ENCODE data around the gene LRTM2. TPM values are rescaled to one million over a fixed set of nuclear protein-coding genes. Genes with fewer than 3 reads are reported as not detected.

Gene LRTM2
- polyA plus RNA-seq, 1 donor, result 0.13 TPM

- Histone ChIP-seq H3K4me3 (ENCODE audit: low read length) (no peak overlapping the region), H3K9me3 (ENCODE audit: control insufficient read depth, low read depth, low read length) (no peaks in the 10 kb centered on the region), H3K4me1 (ENCODE audit: control insufficient read depth, insufficient read depth, low read length) (no peaks in the 10 kb centered on the region), H3K36me3 (ENCODE audit: control insufficient read depth, insufficient read depth, low read length) (no peaks in the 10 kb centered on the region), H3K27ac (ENCODE audit: low read length) (no peak overlapping the region), H3K27me3 (ENCODE audit: control insufficient read depth, insufficient read depth, low read length) (no peaks in the 10 kb centered on the region)
- DNase-seq, result no peak
- 20% methylated on average over 1 of the region's 2 CpGs for WGBS (ENCODE audit: insufficient coverage, low lambda C conversion rate)
These were observed 36.7 kb downstream of the LRTM2 start for GRCh38 chr12:1857086-1857485.

DNA sequence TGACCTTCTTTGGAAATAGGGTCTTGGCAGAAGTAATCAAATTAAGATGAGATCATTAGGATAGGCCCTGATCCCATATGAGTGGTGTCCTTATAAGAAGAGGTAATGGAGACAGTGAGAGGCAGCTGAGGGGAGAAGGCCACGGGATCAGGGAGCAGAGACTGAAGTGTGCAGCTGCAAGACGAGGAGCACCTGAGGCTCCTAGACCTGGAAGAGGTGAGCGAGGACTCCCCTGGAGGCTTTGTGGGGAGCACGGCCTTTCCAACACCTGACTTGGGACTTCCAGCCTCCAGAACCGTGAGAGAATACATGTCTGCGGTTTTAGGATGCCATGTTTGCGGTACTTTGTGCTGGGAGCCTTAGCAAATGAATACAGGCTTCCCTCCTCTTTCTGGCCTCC, 37.5 kb downstream of the LRTM2 start:
- no peaks in the 10 kb centered on the region for H3K9me3 ChIP-seq (ENCODE audit: control insufficient read depth, low read depth, low read length)
- DNase-seq, result no peak
- no peak overlapping the region for H3K4me3 ChIP-seq (ENCODE audit: low read length)
- no peak overlapping the region for H3K27ac ChIP-seq (ENCODE audit: low read length)
- H3K36me3 ChIP-seq (ENCODE audit: control insufficient read depth, insufficient read depth, low read length), result no peaks in the 10 kb centered on the region
- H3K27me3 ChIP-seq (ENCODE audit: control insufficient read depth, insufficient read depth, low read length), result no peaks in the 10 kb centered on the region
- no peaks in the 10 kb centered on the region for H3K4me1 ChIP-seq (ENCODE audit: control insufficient read depth, insufficient read depth, low read length)
- WGBS (ENCODE audit: insufficient coverage, low lambda C conversion rate), result no CpG with 5 or more reads among the region's 7 CpGs

DNA sequence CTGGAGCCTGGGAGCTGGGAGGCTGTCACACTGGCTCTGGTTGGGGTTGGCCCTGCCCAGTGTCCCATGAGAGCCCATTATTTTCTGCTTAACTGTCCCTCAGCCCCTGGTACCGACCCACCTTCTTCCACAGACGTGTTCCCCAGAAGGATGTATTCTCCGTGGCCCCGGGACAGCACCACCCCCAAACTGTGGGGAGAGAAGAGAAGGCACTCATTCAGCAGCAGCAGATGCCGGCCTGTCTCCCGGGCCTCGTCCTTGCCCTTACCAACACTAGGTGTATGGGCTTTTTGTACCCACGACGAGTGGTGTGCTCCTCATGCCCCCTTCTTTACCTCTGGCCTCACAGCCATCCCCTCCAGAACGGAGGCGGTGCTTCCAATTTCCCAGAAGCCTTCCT, 38.1 kb downstream of the LRTM2 start:
- Histone ChIP-seq H3K27me3 (ENCODE audit: control insufficient read depth, insufficient read depth, low read length) (no peaks in the 10 kb centered on the region), H3K4me3 (ENCODE audit: low read length) (no peak overlapping the region), H3K9me3 (ENCODE audit: control insufficient read depth, low read depth, low read length) (no peaks in the 10 kb centered on the region), H3K36me3 (ENCODE audit: control insufficient read depth, insufficient read depth, low read length) (no peaks in the 10 kb centered on the region), H3K4me1 (ENCODE audit: control insufficient read depth, insufficient read depth, low read length) (no peaks in the 10 kb centered on the region), H3K27ac (ENCODE audit: low read length) (no peak overlapping the region)
- no CpG with 5 or more reads among the region's 11 CpGs for WGBS (ENCODE audit: insufficient coverage, low lambda C conversion rate)
- no peak for DNase-seq

DNA sequence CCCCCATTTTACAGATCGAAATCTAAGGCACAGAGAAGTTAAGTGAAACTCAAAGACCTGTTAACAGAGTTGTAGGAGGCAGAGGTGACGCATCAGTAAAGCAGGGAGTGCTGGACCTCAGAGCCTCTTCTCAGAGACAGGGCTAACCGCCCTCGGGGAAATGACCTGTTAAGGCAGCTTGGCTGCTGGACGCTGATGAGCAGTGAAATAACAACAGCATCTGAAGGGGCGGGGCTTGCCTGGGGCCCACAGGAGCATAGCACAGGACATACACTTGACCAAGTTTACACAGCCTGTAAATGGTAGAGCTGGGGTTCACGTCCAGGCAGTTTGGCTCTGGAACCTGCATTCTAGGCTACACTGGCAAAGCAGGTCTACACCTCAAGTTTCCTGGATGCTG, 39.3 kb downstream of the LRTM2 start:
- no peaks in the 10 kb centered on the region for H3K36me3 ChIP-seq (ENCODE audit: control insufficient read depth, insufficient read depth, low read length)
- no peak overlapping the region for H3K27ac ChIP-seq (ENCODE audit: low read length)
- H3K9me3 ChIP-seq (ENCODE audit: control insufficient read depth, low read depth, low read length), result peaks cover 3% of the 10 kb centered on the region
- H3K27me3 ChIP-seq (ENCODE audit: control insufficient read depth, insufficient read depth, low read length), result peaks cover 9% of the 10 kb centered on the region
- DNase-seq, result no peak
- H3K4me3 ChIP-seq (ENCODE audit: low read length), result no peak overlapping the region
- no peaks in the 10 kb centered on the region for H3K4me1 ChIP-seq (ENCODE audit: control insufficient read depth, insufficient read depth, low read length)
- no CpG with 5 or more reads among the region's 7 CpGs for WGBS (ENCODE audit: insufficient coverage, low lambda C conversion rate)

- H3K27ac ChIP-seq (ENCODE audit: low read length), result no peak overlapping the region
- no peaks in the 10 kb centered on the region for H3K36me3 ChIP-seq (ENCODE audit: control insufficient read depth, insufficient read depth, low read length)
- no peaks in the 10 kb centered on the region for H3K4me1 ChIP-seq (ENCODE audit: control insufficient read depth, insufficient read depth, low read length)
- no peak overlapping the region for H3K4me3 ChIP-seq (ENCODE audit: low read length)
- DNase-seq, result no peak
- peaks cover 15% of the 10 kb centered on the region for H3K27me3 ChIP-seq (ENCODE audit: control insufficient read depth, insufficient read depth, low read length)
- peaks cover 12% of the 10 kb centered on the region for H3K9me3 ChIP-seq (ENCODE audit: control insufficient read depth, low read depth, low read length)
These were observed 42.6 kb downstream of the LRTM2 start for GRCh38 chr12:1862973-1863372.

GRCh38 chr12:1863823-1864222, 43.5 kb downstream of the LRTM2 start:
- Histone ChIP-seq H3K9me3 (ENCODE audit: control insufficient read depth, low read depth, low read length) (peaks cover 12% of the 10 kb centered on the region), H3K36me3 (ENCODE audit: control insufficient read depth, insufficient read depth, low read length) (no peaks in the 10 kb centered on the region), H3K4me1 (ENCODE audit: control insufficient read depth, insufficient read depth, low read length) (no peaks in the 10 kb centered on the region), H3K27ac (ENCODE audit: low read length) (no peak overlapping the region), H3K4me3 (ENCODE audit: low read length) (no peak overlapping the region), H3K27me3 (ENCODE audit: control insufficient read depth, insufficient read depth, low read length) (peaks cover 15% of the 10 kb centered on the region)
- no CpG with 5 or more reads among the region's 16 CpGs for WGBS (ENCODE audit: insufficient coverage, low lambda C conversion rate)
- no peak for DNase-seq

DNA sequence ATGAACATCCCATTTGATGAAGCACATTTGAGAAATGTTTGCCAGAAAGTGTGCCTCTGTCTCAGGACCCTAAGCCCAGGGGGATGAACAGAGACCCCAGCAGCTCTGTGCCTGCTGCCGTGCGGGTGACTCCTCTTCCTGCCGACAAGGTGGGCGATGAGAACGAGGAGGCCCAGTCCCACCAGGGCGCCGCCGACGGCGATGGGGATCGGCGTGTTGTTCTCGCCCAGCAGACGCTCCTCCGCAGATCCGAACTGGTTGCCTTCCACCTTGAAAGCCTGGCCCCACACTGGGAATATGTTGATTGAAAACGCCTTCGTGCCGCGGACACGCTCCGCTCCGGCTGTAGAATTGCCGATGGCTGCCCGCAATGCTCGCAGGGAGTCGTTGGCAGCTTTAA, 44.1 kb downstream of the LRTM2 start:
- DNase-seq, result no peak
- H3K4me1 ChIP-seq (ENCODE audit: control insufficient read depth, insufficient read depth, low read length), result no peaks in the 10 kb centered on the region
- no peak overlapping the region for H3K4me3 ChIP-seq (ENCODE audit: low read length)
- peaks cover 15% of the 10 kb centered on the region for H3K27me3 ChIP-seq (ENCODE audit: control insufficient read depth, insufficient read depth, low read length)
- peaks cover 12% of the 10 kb centered on the region for H3K9me3 ChIP-seq (ENCODE audit: control insufficient read depth, low read depth, low read length)
- no peak overlapping the region for H3K27ac ChIP-seq (ENCODE audit: low read length)
- WGBS (ENCODE audit: insufficient coverage, low lambda C conversion rate), result no CpG with 5 or more reads among the region's 27 CpGs
- no peaks in the 10 kb centered on the region for H3K36me3 ChIP-seq (ENCODE audit: control insufficient read depth, insufficient read depth, low read length)

DNA sequence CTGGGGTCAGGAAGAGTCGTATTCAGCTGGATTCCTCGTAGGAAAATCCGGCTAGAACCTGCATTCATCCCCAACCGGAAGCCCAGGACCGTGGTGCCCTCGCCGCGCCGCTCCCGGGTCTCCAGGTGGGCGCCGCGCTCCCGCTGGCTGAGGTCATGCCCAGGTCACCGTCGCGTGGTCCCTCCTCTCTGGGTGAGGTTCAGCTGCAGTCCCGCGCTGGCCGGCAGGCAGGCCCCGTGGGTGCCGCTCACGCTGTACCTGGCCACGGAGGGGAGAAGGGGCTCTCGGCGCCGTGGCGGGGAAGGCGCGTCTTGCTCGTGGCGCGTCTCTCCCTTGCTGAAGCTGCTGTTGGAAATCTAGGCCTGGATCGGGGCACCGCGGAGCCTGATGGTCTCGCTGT, 44.5 kb downstream of the LRTM2 start:
- H3K4me1 ChIP-seq (ENCODE audit: control insufficient read depth, insufficient read depth, low read length), result no peaks in the 10 kb centered on the region
- peaks cover 12% of the 10 kb centered on the region for H3K9me3 ChIP-seq (ENCODE audit: control insufficient read depth, low read depth, low read length)
- DNase-seq, result no peak
- no peaks in the 10 kb centered on the region for H3K36me3 ChIP-seq (ENCODE audit: control insufficient read depth, insufficient read depth, low read length)
- WGBS (ENCODE audit: insufficient coverage, low lambda C conversion rate), result no CpG with 5 or more reads among the region's 37 CpGs
- peaks cover 15% of the 10 kb centered on the region for H3K27me3 ChIP-seq (ENCODE audit: control insufficient read depth, insufficient read depth, low read length)
- no peak overlapping the region for H3K27ac ChIP-seq (ENCODE audit: low read length)
- no peak overlapping the region for H3K4me3 ChIP-seq (ENCODE audit: low read length)

- H3K27me3 ChIP-seq (ENCODE audit: control insufficient read depth, insufficient read depth, low read length), result peaks cover 15% of the 10 kb centered on the region
- 57% methylated on average over 4 of the region's 32 CpGs for WGBS (ENCODE audit: insufficient coverage, low lambda C conversion rate)
- peaks cover 12% of the 10 kb centered on the region for H3K9me3 ChIP-seq (ENCODE audit: control insufficient read depth, low read depth, low read length)
- no peak overlapping the region for H3K27ac ChIP-seq (ENCODE audit: low read length)
- H3K4me3 ChIP-seq (ENCODE audit: low read length), result no peak overlapping the region
- H3K36me3 ChIP-seq (ENCODE audit: control insufficient read depth, insufficient read depth, low read length), result no peaks in the 10 kb centered on the region
- no peaks in the 10 kb centered on the region for H3K4me1 ChIP-seq (ENCODE audit: control insufficient read depth, insufficient read depth, low read length)
- DNase-seq, result no peak
These were observed 45.0 kb downstream of the LRTM2 start for GRCh38 chr12:1865284-1865866.

DNA sequence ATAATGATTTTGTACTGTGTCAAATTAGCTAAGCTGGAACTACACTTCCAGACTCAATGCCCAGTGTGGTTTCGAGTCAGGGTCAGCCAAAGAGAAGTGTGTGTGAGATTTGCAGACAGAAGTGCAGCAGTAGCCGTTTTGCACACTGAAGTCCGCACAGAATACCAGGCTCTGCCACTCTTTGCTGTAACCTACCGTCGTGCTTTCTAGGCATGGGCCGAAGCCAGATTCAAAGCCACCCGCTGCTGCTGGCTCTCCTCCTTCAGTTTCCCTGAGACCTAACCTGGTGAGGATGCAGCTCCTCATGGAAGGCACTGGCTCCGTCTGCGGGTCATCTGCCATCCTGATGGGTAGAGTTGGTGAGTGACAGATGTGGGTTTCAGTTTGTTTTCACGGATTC, 48.8 kb downstream of the LRTM2 start:
- H3K4me1 ChIP-seq (ENCODE audit: control insufficient read depth, insufficient read depth, low read length), result no peaks in the 10 kb centered on the region
- DNase-seq, result no peak
- H3K27me3 ChIP-seq (ENCODE audit: control insufficient read depth, insufficient read depth, low read length), result peaks cover 12% of the 10 kb centered on the region
- no peaks in the 10 kb centered on the region for H3K36me3 ChIP-seq (ENCODE audit: control insufficient read depth, insufficient read depth, low read length)
- 83% methylated on average over 1 of the region's 10 CpGs for WGBS (ENCODE audit: insufficient coverage, low lambda C conversion rate)
- H3K9me3 ChIP-seq (ENCODE audit: control insufficient read depth, low read depth, low read length), result peaks cover 12% of the 10 kb centered on the region
- H3K4me3 ChIP-seq (ENCODE audit: low read length), result no peak overlapping the region
- H3K27ac ChIP-seq (ENCODE audit: low read length), result no peak overlapping the region

- H3K9me3 ChIP-seq (ENCODE audit: control insufficient read depth, low read depth, low read length), result peaks cover 4% of the 10 kb centered on the region
- peaks cover 5% of the 10 kb centered on the region for H3K27me3 ChIP-seq (ENCODE audit: control insufficient read depth, insufficient read depth, low read length)
- no CpG with 5 or more reads among the region's 7 CpGs for WGBS (ENCODE audit: insufficient coverage, low lambda C conversion rate)
- no peaks in the 10 kb centered on the region for H3K36me3 ChIP-seq (ENCODE audit: control insufficient read depth, insufficient read depth, low read length)
- H3K27ac ChIP-seq (ENCODE audit: low read length), result no peak overlapping the region
- DNase-seq, result no peak
- H3K4me1 ChIP-seq (ENCODE audit: control insufficient read depth, insufficient read depth, low read length), result no peaks in the 10 kb centered on the region
- H3K4me3 ChIP-seq (ENCODE audit: low read length), result no peak overlapping the region
These were observed 49.7 kb downstream of the LRTM2 start for GRCh38 chr12:1870086-1870485.
